Activated naive CD8-positive, alpha-beta T cell (primary cell): ENCODE measurements around the gene GPC5.

Experiments
- H3K27ac Mint-ChIP-seq: one replicate; pipeline ENCODE4 v1.8.0; 2021; ENCODE audit warnings: mixed read lengths
- H3K27me3 Mint-ChIP-seq: one replicate; pipeline ENCODE4 v1.8.0; 2021; ENCODE audit warnings: mixed read lengths
- H3K36me3 Mint-ChIP-seq: one replicate; pipeline ENCODE4 v1.8.0; 2021; ENCODE audit warnings: mixed read lengths
- H3K4me1 Mint-ChIP-seq: one replicate; pipeline ENCODE4 v1.8.0; 2021; ENCODE audit warnings: low read depth, mixed read lengths
- H3K4me3 Mint-ChIP-seq: one replicate; pipeline ENCODE4 v1.8.0; 2021; ENCODE audit warnings: mild to moderate bottlenecking, mixed read lengths
- H3K9me3 Mint-ChIP-seq: one replicate; pipeline ENCODE4 v1.8.0; 2021; ENCODE audit warnings: low read depth, mixed read lengths

GPC5 gene

GRCh38 chr13:91467236-91467635 lies 68.8 kb downstream of the GPC5 start:
- Mint-ChIP-seq H3K27ac (no peak overlapping the region), H3K4me1 (no peaks in the 10 kb centered on the region), H3K36me3 (no peaks in the 10 kb centered on the region), H3K9me3 (no peaks in the 10 kb centered on the region), H3K4me3 (no peak overlapping the region), H3K27me3 (no peaks in the 10 kb centered on the region)

- H3K9me3 Mint-ChIP-seq, result no peaks in the 10 kb centered on the region
- no peaks in the 10 kb centered on the region for H3K36me3 Mint-ChIP-seq
- no peaks in the 10 kb centered on the region for H3K4me1 Mint-ChIP-seq
- H3K27me3 Mint-ChIP-seq, result no peaks in the 10 kb centered on the region
- no peak overlapping the region for H3K27ac Mint-ChIP-seq
- H3K4me3 Mint-ChIP-seq, result no peak overlapping the region
Measured at GRCh38 chr13:91468301-91468700, 69.9 kb downstream of the GPC5 start.

GRCh38 chr13:91470084-91470621 lies 71.7 kb downstream of the GPC5 start:
- no peaks in the 10 kb centered on the region for H3K9me3 Mint-ChIP-seq
- no peak overlapping the region for H3K4me3 Mint-ChIP-seq
- H3K27me3 Mint-ChIP-seq, result no peaks in the 10 kb centered on the region
- no peak overlapping the region for H3K27ac Mint-ChIP-seq
- no peaks in the 10 kb centered on the region for H3K4me1 Mint-ChIP-seq
- no peaks in the 10 kb centered on the region for H3K36me3 Mint-ChIP-seq

- Mint-ChIP-seq H3K27me3 (no peaks in the 10 kb centered on the region), H3K36me3 (no peaks in the 10 kb centered on the region), H3K27ac (no peak overlapping the region), H3K9me3 (no peaks in the 10 kb centered on the region), H3K4me1 (no peaks in the 10 kb centered on the region), H3K4me3 (no peak overlapping the region)
Measured at GRCh38 chr13:91470681-91471080, 72.3 kb downstream of the GPC5 start.

- Mint-ChIP-seq H3K9me3 (no peaks in the 10 kb centered on the region), H3K4me3 (no peak overlapping the region), H3K27me3 (peaks cover 6% of the 10 kb centered on the region), H3K4me1 (no peaks in the 10 kb centered on the region), H3K27ac (no peak overlapping the region), H3K36me3 (no peaks in the 10 kb centered on the region)
Measured at GRCh38 chr13:91482427-91482826, 84.0 kb downstream of the GPC5 start.

- no peaks in the 10 kb centered on the region for H3K4me1 Mint-ChIP-seq
- no peaks in the 10 kb centered on the region for H3K9me3 Mint-ChIP-seq
- no peaks in the 10 kb centered on the region for H3K36me3 Mint-ChIP-seq
- H3K27me3 Mint-ChIP-seq, result peaks cover 5% of the 10 kb centered on the region
- H3K4me3 Mint-ChIP-seq, result no peak overlapping the region
- H3K27ac Mint-ChIP-seq, result no peak overlapping the region
Measured at GRCh38 chr13:91491980-91492379, 93.6 kb downstream of the GPC5 start.

GRCh38 chr13:91493442-91493841 lies 95.0 kb downstream of the GPC5 start:
- peaks cover 6% of the 10 kb centered on the region for H3K27me3 Mint-ChIP-seq
- no peaks in the 10 kb centered on the region for H3K36me3 Mint-ChIP-seq
- no peak overlapping the region for H3K4me3 Mint-ChIP-seq
- no peak overlapping the region for H3K27ac Mint-ChIP-seq
- H3K9me3 Mint-ChIP-seq, result no peaks in the 10 kb centered on the region
- no peaks in the 10 kb centered on the region for H3K4me1 Mint-ChIP-seq

- Mint-ChIP-seq H3K9me3 (no peaks in the 10 kb centered on the region), H3K36me3 (no peaks in the 10 kb centered on the region)
Measured at GRCh38 chr13:91498298-91498697, 99.9 kb downstream of the GPC5 start.

GRCh38 chr13:91504216-91504615 lies 105.8 kb downstream of the GPC5 start:
- H3K4me1 Mint-ChIP-seq, result no peaks in the 10 kb centered on the region
- no peak overlapping the region for H3K27ac Mint-ChIP-seq
- peaks cover 5% of the 10 kb centered on the region for H3K9me3 Mint-ChIP-seq
- H3K27me3 Mint-ChIP-seq, result peaks cover 3% of the 10 kb centered on the region
- no peak overlapping the region for H3K4me3 Mint-ChIP-seq
- no peaks in the 10 kb centered on the region for H3K36me3 Mint-ChIP-seq

More at GRCh38 chr13:91498298-91498697, 99.9 kb downstream of the GPC5 start:
- no peak overlapping the region for H3K27ac Mint-ChIP-seq
- peaks cover 9% of the 10 kb centered on the region for H3K27me3 Mint-ChIP-seq
- no peak overlapping the region for H3K4me3 Mint-ChIP-seq
- H3K4me1 Mint-ChIP-seq, result no peaks in the 10 kb centered on the region

GRCh38 chr13:91506759-91507158 lies 108.3 kb downstream of the GPC5 start:
- Mint-ChIP-seq H3K36me3 (no peaks in the 10 kb centered on the region), H3K27ac (no peak overlapping the region), H3K4me1 (no peaks in the 10 kb centered on the region), H3K27me3 (peaks cover 3% of the 10 kb centered on the region), H3K4me3 (no peak overlapping the region), H3K9me3 (peaks cover 5% of the 10 kb centered on the region)

- Mint-ChIP-seq H3K4me1 (no peaks in the 10 kb centered on the region), H3K4me3 (no peak overlapping the region), H3K36me3 (no peaks in the 10 kb centered on the region), H3K27me3 (no peaks in the 10 kb centered on the region), H3K27ac (no peak overlapping the region), H3K9me3 (peaks cover under 1% of the 10 kb centered on the region)
Measured at GRCh38 chr13:91510058-91510457, 111.6 kb downstream of the GPC5 start.

- H3K27ac Mint-ChIP-seq, result no peak overlapping the region
- H3K36me3 Mint-ChIP-seq, result no peaks in the 10 kb centered on the region
- H3K27me3 Mint-ChIP-seq, result peaks cover under 1% of the 10 kb centered on the region
- no peaks in the 10 kb centered on the region for H3K9me3 Mint-ChIP-seq
- no peak overlapping the region for H3K4me3 Mint-ChIP-seq
- no peaks in the 10 kb centered on the region for H3K4me1 Mint-ChIP-seq
Measured at GRCh38 chr13:91513790-91514189, 115.4 kb downstream of the GPC5 start.

GRCh38 chr13:91516799-91517198 lies 118.4 kb downstream of the GPC5 start:
- no peaks in the 10 kb centered on the region for H3K4me1 Mint-ChIP-seq
- H3K4me3 Mint-ChIP-seq, result no peak overlapping the region
- H3K9me3 Mint-ChIP-seq, result no peaks in the 10 kb centered on the region
- no peaks in the 10 kb centered on the region for H3K36me3 Mint-ChIP-seq
- no peak overlapping the region for H3K27ac Mint-ChIP-seq
- peaks cover 2% of the 10 kb centered on the region for H3K27me3 Mint-ChIP-seq

GRCh38 chr13:91520952-91521351 lies 122.5 kb downstream of the GPC5 start:
- Mint-ChIP-seq H3K9me3 (peaks cover 3% of the 10 kb centered on the region), H3K27ac (no peak overlapping the region), H3K36me3 (no peaks in the 10 kb centered on the region), H3K4me1 (no peaks in the 10 kb centered on the region), H3K4me3 (no peak overlapping the region), H3K27me3 (peaks cover 4% of the 10 kb centered on the region)

- H3K9me3 Mint-ChIP-seq, result peaks cover 3% of the 10 kb centered on the region
- no peak overlapping the region for H3K27ac Mint-ChIP-seq
- no peaks in the 10 kb centered on the region for H3K4me1 Mint-ChIP-seq
- peaks cover 4% of the 10 kb centered on the region for H3K27me3 Mint-ChIP-seq
- no peaks in the 10 kb centered on the region for H3K36me3 Mint-ChIP-seq
- no peak overlapping the region for H3K4me3 Mint-ChIP-seq
Measured at GRCh38 chr13:91523116-91523515, 124.7 kb downstream of the GPC5 start.

GRCh38 chr13:91526543-91527033 lies 128.2 kb downstream of the GPC5 start:
- H3K27ac Mint-ChIP-seq, result no peak overlapping the region
- H3K4me1 Mint-ChIP-seq, result no peaks in the 10 kb centered on the region
- H3K27me3 Mint-ChIP-seq, result peaks cover 2% of the 10 kb centered on the region
- no peak overlapping the region for H3K4me3 Mint-ChIP-seq
- H3K36me3 Mint-ChIP-seq, result no peaks in the 10 kb centered on the region
- peaks cover 3% of the 10 kb centered on the region for H3K9me3 Mint-ChIP-seq
